Stimulated activated CD4-positive, alpha-beta T cell treated with anti-CD3 and anti-CD28 coated beads, Interleukin-15, amount 100 ng/mL, for 48 hours (primary cell): Measurements from ENCODE around the gene DNAI7.

Experiments used
- DNase-seq, 2 donors: peaks; one replicate each; pipeline ENCODE4 v3.0.0-alpha.2; 2020; ENCODE audit warnings: low read depth in 2 of 2

Gene DNAI7

DNA sequence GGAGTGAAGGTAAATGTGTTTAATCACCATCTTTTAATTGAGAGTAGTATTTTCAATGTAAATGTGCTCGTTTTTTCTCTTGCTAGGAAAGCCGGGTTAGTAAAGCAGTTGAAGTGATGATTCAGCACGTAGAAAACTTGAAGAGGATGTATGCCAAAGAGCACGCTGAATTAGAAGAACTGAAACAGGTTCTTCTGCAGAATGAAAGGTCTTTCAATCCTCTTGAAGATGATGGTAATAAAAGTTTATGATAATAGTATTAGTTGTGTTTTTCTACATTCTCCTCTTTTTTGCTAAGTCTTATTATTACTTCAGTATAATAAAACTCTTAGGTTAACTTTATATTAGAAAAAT, 93.9 kb downstream of the DNAI7 start:
- DNase-seq: no peak

DNA sequence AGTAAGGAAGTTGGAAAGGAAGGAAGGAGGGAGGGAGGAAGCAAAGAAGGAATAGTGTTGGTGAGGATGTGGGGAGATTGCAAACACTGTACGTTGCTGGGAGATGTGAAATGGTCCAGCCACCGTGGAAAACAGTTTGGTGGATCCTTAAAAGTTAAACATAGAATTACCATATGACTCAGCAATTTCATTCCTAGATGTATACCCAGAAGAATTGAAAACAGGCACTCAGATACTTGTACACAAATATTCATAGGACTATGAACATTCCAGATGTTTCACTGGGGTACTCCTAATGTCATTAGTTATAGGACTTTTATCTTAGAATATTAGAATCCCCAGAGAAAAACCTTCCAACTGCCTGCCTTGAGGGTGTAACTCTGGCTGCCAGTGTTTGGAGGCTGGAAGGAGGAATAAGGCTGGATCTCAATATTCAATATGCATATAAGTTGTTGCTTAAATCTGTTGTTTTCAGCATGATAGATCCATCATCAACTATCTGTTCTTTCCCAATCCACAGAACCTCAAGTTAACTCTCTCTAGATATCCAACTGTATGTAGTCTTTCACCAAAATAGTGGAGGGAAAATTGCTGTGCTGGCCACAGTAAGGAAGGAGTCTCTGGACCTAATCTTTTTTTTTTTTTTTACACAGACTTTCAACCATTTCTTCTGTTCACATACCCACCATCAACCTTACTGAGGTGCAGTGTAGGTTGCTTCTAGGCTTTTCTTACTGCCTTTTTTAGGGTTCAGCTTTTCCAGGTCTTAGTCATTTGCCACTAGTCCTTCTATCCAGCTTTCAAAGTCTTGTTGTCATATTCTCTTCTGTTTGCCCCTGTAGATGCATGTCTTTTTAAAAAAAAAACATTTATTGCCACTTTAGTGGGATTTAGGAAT, 94.5 kb downstream of the DNAI7 start:
- no peak for DNase-seq

DNA sequence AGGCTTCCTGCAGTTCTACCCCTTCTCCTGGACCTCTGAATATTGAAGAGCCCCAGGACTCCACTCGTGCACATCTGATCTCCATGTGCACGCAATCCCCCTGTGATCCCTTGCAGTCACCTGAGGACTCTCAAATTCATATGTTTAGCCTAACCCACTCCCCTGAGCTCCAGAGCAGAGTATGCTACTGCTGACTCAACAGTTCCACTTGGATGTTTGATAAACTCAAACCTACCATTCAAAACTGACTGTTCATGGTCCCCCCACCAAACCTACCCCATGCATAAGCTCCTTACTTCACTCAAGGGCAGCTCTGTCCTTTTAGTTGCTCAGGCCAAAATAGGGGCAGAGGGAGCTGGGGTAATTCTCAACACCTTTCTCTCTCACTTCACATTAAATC, 96.0 kb downstream of the DNAI7 start:
- DNase-seq: no peak

DNA sequence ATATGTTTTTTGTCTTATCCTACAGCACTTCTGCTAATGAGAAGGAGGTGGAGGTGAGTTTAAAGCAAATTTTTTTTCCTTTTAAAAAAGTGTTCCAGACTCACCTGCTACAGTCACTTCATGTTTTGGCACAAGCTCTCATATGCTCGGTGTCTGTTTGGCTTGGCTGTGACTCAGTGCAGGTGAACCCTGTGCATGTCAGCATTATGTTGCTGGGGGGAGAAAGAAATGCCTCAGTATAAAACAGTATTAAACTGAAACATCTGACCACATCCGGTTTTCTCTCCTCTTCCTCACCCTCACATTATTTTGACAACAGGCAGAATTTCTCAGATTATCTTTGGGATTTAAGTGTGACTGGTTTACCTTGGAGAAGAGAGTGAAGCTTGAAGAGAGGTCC, 105.2 kb downstream of the DNAI7 start:
- no peak for DNase-seq

DNA sequence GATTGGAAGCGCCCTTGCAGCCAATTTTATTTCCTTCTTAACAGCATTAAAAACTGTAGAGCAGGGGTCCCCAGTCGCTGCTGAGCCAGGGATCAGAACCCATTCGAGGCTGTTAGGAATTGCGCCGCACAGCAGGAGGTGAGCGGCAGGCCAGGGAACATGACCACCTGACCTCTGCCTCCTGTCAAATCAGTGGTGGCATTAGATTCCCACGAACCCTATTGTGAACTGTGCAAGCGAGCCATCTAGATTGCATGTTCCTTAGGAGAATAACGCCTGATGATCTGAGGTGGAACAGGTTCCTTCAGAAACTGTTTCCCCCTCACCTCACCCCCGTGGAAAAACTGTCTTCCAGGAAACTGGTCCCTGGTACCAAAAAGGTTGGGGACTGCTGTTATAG, 107.4 kb downstream of the DNAI7 start:
- no peak for DNase-seq

DNA sequence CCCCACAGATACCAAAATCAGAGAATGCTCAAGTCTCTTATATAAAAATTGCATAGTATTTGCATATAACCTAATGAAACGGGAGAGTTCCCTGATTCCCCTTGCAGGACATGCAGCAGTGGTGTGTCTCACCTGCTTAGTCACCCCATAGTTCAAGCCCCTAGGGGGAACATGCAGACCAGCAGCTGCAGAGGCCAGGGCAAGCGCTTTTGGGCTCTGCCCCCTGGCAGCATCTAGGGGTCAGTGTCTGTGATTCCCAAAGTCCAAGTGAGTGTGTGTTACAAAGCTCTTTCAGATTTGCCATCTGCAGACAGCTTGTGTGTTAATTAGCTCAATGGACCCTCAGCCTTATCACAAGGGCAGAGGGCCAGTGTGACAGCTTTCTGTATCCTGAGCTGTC, 110.1 kb downstream of the DNAI7 start:
- DNase-seq: no peak

DNA sequence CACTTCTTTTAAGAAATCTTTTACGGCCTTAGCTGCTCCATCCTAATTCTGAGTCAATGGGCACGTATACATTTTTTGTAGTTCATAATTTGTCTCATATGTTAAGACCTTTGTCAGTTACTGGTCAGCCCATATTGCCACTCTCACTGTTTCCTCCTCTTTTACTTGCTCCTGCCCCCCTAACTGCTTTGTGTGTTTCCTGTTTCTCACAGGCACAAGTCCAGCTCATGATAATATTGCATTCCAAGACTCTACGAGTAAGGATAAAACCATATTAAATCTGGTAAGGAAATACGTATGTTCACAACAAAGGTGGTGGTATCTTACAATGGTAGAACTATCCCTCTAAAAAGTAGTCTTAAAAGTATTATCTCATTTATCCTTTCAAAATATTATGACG, 111.7 kb downstream of the DNAI7 start:
- DNase-seq: no peak

DNA sequence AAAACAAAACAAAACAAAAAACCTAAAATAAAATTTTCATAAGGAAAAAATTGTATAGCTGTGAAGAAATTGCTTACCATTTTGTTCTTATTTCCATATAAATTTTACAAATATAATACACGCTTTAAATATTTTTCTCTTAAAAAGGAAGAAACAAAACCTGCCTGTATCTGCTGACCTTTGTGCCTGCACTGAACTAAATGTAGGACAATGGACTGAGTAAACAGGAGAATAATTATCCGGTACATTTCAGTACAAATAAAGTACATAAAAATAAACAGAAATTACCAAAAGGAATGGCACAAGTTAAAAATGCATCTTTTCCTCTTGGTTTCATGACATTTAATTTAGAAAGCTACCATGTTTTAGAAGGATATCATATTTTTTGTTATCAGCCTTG, 112.3 kb downstream of the DNAI7 start:
- DNase-seq: no peak

DNA sequence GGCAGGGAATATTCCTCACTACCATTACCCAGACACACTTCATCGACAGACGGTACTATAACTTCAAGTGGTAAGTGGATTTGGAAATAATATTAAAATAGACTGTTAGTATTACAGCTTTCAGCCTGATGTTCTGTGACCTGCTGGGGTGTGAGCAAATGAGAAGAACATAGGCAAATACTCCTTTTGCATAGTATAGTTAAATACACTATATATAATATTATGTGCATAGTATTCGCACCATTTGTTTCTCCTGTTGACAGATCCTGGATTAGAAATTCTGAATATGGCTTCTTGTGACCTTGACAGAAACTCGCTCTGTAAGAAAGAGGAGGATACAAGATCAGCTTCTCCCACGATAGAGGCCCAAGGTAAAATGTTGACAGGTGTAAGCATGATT, 115.6 kb downstream of the DNAI7 start:
- no peak for DNase-seq

DNA sequence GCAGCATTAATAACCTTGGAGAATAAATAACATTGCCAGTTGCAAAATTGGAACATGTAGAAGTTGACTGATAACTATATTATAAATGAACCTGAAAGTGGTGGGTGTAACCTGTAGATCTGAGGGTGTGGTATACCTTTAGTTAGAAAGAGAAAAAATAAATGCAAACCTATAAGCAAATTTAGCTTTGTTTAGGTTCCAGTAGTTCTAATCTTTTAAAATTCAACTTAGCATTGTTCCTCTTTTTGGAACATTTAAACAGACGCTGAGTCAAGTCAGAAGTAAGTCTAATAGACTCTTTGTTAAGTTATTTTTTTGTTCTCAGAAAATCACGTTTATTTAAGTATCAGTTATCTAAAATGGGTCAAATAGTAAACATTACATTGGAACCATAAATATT, 120.0 kb downstream of the DNAI7 start:
- DNase-seq: no peak

DNA sequence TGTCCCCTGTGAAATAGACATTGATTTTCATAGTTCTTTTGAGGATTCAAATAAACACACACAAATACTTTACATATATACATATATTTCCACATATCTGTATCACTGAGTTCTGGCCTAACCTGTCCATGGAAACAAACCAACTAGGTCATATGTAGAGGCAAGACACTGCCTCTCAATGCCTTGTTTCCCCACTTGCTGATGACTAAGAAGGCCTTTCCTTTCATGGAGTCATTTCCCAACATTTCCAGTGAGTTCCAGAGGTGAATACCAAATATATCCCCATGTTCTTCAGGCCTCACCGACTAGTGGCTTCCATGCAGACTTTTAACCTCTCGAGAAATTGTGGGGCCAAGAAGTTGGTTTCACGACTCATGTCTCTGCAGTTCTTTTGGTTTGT, 120.8 kb downstream of the DNAI7 start:
- no peak for DNase-seq

DNA sequence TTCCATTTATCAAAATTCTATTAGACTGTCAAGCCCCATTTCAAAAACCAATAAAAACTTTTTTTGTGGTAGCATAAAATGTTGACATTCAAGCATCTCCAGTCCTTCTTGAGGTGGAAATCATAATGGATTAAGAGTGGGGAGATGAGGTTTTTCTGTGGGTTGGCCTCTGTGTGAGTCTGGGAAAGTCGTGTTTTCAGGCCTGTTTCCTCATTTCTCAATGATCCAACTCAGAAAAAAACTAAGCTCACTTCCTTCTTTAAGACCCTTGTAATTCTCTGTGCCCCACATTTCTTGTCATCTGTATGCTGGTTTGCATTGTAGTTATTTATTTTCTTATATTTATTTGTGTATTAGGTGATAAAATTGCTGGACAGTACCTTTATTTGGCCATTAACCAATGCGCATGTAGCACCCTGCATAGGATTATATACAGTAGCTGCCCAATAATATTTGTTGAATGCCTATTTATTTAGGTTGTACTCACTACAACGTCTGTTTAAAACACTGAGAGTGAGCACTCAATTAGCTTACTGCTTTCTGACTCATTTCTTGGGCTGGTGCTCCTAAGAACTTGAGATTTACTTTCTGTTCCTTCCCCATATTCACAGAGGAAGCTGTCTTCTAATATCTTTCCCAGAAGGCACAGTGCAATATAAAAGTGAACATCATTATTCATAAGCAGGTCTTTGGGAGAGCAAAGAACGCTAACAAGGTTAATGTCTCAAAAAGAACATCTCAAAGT, 121.9 kb downstream of the DNAI7 start:
- DNase-seq: no peak

DNA sequence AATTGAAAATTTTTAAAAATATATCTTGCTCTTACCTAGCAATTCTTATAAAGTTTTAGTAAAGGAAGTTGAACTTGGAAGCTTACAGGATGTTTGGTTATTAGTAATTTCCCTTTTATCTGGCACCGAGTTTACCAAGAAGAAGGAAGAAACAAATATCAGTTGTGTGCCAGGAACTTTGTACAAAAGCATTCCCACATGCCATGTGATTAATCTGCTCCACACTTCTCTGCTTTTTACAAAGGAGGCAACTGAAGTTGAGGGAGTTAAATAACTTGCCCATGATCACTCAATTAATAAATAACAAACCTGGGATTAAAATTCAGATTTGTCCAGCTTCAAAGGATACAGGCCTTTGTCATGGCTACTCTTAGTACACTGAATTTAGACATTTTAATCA, 123.6 kb downstream of the DNAI7 start:
- DNase-seq: no peak

DNA sequence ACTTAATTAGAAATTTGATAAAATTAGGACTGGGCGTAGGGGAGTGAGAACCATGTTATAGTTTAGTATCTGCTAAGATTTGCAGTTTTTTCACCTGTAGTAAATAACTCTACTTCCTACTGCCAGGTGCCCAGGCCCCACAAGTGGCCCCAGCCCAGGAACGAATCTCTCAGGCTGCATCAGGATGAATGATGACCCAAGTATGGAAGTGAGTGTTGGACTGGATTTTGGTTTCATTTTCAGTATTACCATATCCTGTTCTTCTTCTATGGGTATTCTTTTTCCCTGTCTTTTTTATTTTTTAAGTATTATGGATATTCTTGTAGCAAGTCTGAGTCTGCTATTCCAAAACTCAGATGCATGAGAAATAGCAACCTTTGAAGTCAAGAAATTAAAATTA, 125.7 kb downstream of the DNAI7 start:
- no peak for DNase-seq

DNA sequence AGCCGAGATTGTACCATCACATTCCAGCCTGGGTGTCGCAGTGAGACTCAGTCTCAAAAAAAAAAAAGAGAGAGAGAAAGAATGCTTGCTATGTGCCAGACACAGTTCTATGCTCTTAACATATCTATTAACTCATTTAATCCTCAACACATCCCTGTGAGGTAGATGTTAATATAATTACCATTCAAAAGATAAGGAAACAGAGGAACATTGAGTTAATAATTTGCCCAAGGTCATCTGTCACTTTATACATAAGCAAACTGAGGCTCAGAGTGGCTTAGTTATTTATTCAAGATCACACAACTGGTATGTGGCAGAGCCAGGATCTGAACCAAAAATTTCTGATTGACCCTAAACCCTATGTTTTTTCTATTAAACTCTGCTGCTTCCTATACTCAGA, 129.9 kb downstream of the DNAI7 start:
- DNase-seq: no peak

DNA sequence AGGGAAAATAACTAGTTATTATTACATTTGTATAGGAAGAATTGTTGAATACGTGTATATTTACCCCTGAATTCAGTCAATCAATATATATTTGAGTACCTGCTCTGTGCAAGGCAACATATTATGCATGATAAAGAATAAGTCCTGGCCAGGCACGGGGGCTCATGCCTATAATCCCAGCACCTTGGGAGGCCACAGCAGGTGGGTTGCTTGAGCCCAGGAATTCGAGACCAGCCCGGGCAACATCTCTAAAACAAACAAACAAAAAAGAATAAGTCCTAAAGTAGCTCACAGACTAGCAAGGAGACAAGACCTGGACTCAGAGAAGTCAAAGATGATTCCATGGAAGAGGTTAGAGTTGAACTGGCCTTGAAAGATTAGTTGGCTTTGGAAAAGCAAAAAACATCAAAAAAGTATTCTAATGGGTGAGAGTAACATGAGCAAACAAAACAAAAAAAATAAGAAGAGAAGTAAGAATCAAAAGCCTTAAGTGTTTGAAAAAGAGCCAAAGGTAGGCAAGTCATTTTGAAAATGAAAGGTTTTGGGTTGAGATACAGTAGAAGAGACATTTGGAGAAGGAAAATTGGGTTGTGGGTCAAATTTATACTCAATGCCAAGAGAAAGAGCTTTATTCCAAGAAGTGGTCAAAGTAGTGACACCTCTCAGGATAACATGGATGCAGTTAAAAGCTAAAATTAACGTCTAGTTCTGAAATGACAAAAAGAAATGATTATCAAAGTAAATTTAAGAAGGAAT, 130.9 kb downstream of the DNAI7 start:
- no peak for DNase-seq

DNA sequence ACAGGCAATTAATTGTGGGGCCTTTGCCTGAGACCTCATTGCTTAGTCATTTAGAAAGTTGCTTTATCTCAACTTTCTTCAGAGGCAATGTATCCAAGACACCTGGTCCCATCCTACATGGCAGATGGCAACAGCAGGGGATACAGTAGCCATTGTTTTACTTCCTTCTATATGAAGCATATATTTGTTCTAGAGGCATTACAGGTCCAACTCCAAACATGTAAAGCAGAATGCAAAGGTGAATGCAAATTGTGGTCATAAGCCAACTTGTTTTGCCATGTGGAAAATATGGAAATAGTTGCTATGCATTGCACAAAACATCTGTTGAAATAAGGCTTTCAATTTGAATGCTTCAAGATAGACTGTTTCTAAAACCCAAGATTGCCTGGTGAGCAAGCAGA, 136.3 kb downstream of the DNAI7 start:
- DNase-seq: no peak
